LNCAP (cell line): ENCODE results near the gene DYRK2.

Source experiments
- CTCF ChIP-seq: fragments of 450-650 bp; IDR thresholded peaks from 2 replicates; pipeline ENCODE4 v1.5.1; 2017; ENCODE audit warnings: mild to moderate bottlenecking

Gene DYRK2

DNA sequence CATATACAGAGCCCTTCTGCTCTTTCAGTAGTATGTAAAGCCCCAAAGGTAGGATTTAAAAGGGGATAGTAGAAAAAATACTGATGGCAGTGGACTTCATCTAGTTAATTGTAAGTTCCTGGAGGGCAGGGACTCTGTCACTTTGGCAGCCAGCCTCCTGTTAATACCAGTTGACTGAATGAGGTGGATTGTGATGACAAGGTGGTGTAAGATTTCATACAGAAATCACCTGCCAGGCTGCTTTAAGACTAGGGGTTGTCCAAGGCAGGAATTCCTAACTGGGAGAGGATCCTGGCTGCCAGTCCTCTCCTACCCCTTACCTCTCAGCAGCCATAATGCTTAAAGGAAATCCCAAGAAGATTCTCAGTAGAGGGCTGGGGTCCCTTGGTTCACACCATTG is 7.3 kb downstream of the DYRK2 start:
- TF ChIP-seq CTCF = no peak

GRCh38 chr12:67656251-67656650 is 7.7 kb downstream of the DYRK2 start:
- TF ChIP-seq CTCF = no peak

DNA sequence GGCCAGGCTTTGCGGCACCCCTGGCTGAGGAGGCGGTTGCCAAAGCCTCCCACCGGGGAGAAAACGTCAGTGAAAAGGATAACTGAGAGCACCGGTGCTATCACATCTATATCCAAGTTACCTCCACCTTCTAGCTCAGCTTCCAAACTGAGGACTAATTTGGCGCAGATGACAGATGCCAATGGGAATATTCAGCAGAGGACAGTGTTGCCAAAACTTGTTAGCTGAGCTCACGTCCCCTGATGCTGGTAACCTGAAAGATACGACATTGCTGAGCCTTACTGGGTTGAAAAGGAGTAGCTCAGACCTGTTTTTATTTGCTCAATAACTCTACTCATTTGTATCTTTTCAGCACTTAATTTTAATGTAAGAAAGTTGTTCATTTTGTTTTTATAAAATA is 9.9 kb downstream of the DYRK2 start:
- no peak for TF ChIP-seq CTCF

- TF ChIP-seq CTCF = no peak
Observed at GRCh38 chr12:67659292-67659691, 10.7 kb downstream of the DYRK2 start.

DNA sequence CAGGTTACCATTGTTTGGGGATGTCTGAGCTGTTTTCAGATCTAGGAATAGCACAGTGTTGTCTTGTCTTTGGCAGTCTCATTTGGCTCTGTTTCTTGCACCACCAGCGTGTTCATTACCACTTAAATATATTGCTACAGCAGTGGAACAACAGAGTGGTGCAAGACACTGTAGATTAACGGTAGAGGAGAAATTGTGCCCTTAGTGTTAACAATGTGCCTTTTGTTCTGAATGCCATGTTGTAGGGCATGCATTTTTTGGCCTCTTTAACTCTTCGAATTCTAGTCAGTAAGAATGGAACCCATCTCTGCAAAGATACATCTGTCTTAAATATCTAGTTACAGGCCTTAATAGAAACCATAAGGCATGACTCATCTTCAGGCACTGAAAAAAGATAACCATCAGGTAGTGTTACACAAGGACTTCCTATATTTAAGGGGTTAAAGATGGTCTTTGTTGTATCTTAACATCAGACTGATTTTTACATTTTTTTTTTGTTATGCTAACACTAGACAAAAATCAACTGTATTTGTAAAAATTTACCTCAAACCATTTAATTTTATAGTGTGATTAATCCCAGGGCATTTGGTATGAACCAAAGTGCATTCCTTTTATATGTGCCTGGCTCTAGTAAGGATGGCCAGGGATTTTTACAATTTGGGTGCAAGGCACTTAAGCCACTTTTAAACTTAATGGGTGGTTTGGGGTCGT is 12.9 kb downstream of the DYRK2 start:
- TF ChIP-seq CTCF = no peak

GRCh38 chr12:67662910-67663538 is 14.5 kb downstream of the DYRK2 start:
- no peak for TF ChIP-seq CTCF

GRCh38 chr12:67664171-67664570 is 15.6 kb downstream of the DYRK2 start:
- TF ChIP-seq CTCF = no peak
